Measurements from ENCODE around the gene PRCD. TPM values are rescaled to one million over a fixed set of nuclear protein-coding genes. Genes with fewer than 3 reads are reported as not detected.
"Not testable (repeated sequence)": the region's sequence is repeated elsewhere in the genome, so short reads cannot be mapped to it uniquely, and the experiment has no call there.

The PRCD gene
- total and polyA plus RNA-seq, 4 experiments from 2014 or later = not detected

DNA sequence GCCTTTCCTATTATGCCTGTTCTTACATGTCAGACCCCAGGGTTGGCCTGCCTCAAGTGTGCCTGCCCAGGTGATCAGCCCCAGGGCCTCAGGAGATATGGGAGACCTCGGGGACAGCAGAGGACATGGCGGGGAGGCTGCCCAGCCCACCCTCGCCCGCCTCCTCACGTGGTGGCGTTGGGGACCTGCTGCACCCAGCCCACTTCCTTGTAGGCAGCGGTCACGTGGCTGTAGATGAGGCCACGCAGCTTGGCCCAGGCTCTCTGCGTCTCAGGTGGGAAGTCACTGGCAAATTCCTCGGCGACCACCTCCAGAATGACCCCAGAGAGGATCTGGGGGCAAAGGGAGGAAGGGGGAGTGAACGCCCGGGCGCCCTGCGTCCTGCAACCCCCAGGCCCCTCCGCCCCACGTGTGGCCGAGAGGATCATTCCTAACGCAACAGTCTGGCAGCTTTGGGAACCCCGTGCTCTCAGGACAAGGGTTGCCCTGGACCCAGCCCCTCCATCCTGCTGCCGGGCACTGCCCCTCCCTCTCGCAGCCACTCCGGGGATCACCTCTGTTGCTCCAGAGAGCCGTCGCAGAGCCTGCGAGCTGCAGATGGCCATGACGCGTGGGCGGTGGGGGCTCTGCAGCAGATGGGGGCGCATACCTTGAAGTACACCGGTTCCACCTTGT lies 8.9 kb upstream of the PRCD start:
- Histone ChIP-seq H3K27me3 (ENCODE audit: insufficient read depth, low read length) (no peaks in the 10 kb centered on the region), H3K27ac (ENCODE audit: low read depth, low read length) (no peak overlapping the region), H3K9me3 (ENCODE audit: control insufficient read depth in 1 of 2, low read length in 2 of 2) (no peaks in the 10 kb centered on the region), H3K4me1 (ENCODE audit: insufficient read depth, low read length) (peaks cover 25% of the 10 kb centered on the region), H3K36me3 (ENCODE audit: insufficient read depth, low read length) (no peaks in the 10 kb centered on the region), H3K4me3 (ENCODE audit: low read length in 2 of 2) (no peak overlapping the region)
- intact Hi-C loops (cut with micrococcal nuclease) = no loop called here
- Mint-ChIP-seq H3K4me1 (peaks cover 10 to 22% (median 18%) of the 10 kb centered on the region in 4 donors), H3K4me3 (no peak overlapping the region), H3K36me3 (no peaks in the 10 kb centered on the region), H3K9me3 (no peaks in the 10 kb centered on the region), H3K27me3 (peaks cover 4 to 5% of the 10 kb centered on the region in 2 donors), H3K27ac (no peak overlapping the region)
- ChIA-PET POLR2A (ENCODE audit: partially characterized antibody) (interaction anchor here (0.8 kb wide), 1 partner anchor 27 kb away, joined by 3 read pairs; no protein-coding TSS in a partner anchor), CTCF (ENCODE audit: partially characterized antibody) (interaction anchor here (1.0 kb wide), 1 partner anchor 26 kb away, joined by 3 read pairs; no protein-coding TSS in a partner anchor)
- peak in 1 of 5 donors; percentile 22 for DNase-seq

- Histone ChIP-seq H3K36me3 (ENCODE audit: insufficient read depth, low read length) (no peaks in the 10 kb centered on the region), H3K4me3 (ENCODE audit: low read length in 2 of 2) (no peak overlapping the region), H3K27me3 (ENCODE audit: insufficient read depth, low read length) (no peaks in the 10 kb centered on the region), H3K4me1 (ENCODE audit: insufficient read depth, low read length) (peaks cover 25% of the 10 kb centered on the region), H3K9me3 (ENCODE audit: control insufficient read depth in 1 of 2, low read length in 2 of 2) (no peaks in the 10 kb centered on the region), H3K27ac (ENCODE audit: low read depth, low read length) (no peak overlapping the region)
- peaks cover 10 to 22% (median 18%) of the 10 kb centered on the region in 4 donors for H3K4me1 Mint-ChIP-seq
- no peaks in the 10 kb centered on the region for H3K9me3 Mint-ChIP-seq
- peaks cover 5 to 10% of the 10 kb centered on the region in 2 donors for H3K27me3 Mint-ChIP-seq
- DNase-seq = peak in 1 of 5 donors; percentile 3
- ChIA-PET POLR2A (ENCODE audit: partially characterized antibody) (no interaction called here), CTCF (ENCODE audit: partially characterized antibody) (no interaction called here)
- peak overlapping the region in 3 of 7 donors; percentile 38 to 77 (median 72) for H3K27ac Mint-ChIP-seq
- H3K4me3 Mint-ChIP-seq = peak overlapping the region in 1 of 8 donors; percentile 50
- no peaks in the 10 kb centered on the region for H3K36me3 Mint-ChIP-seq
- intact Hi-C loops (cut with micrococcal nuclease) = no loop called here
Measured at GRCh38 chr17:76531486-76532038, 8.3 kb upstream of the PRCD start.

GRCh38 chr17:76532072-76532651 lies 7.7 kb upstream of the PRCD start:
- Mint-ChIP-seq H3K9me3 (no peaks in the 10 kb centered on the region), H3K27me3 (peaks cover 7 to 12% of the 10 kb centered on the region in 2 donors), H3K4me3 (peak overlapping the region in 1 of 8 donors; percentile 50), H3K4me1 (peaks cover 10 to 21% (median 17%) of the 10 kb centered on the region in 4 donors), H3K27ac (peak overlapping the region in 3 of 7 donors; percentile 38 to 77 (median 72)), H3K36me3 (no peaks in the 10 kb centered on the region)
- H3K27me3 ChIP-seq (ENCODE audit: insufficient read depth, low read length) = peaks cover 3% of the 10 kb centered on the region
- H3K36me3 ChIP-seq (ENCODE audit: insufficient read depth, low read length) = no peaks in the 10 kb centered on the region
- peaks cover 25% of the 10 kb centered on the region for H3K4me1 ChIP-seq (ENCODE audit: insufficient read depth, low read length)
- POLR2A ChIA-PET (ENCODE audit: partially characterized antibody) = no interaction called here
- intact Hi-C loops (cut with micrococcal nuclease) = no loop called here
- H3K9me3 ChIP-seq (ENCODE audit: control insufficient read depth in 1 of 2, low read length in 2 of 2) = no peaks in the 10 kb centered on the region
- peak in 1 of 5 donors; percentile 7 for DNase-seq
- CTCF ChIA-PET (ENCODE audit: partially characterized antibody) = interaction anchor here (1.2 to 1.4 kb wide), 2 partner anchors 9 to 150 kb away, joined by 4 to 5 read pairs; no protein-coding TSS in a partner anchor
- no peak overlapping the region for H3K27ac ChIP-seq (ENCODE audit: low read depth, low read length)
- H3K4me3 ChIP-seq (ENCODE audit: low read length in 2 of 2) = no peak overlapping the region

- H3K4me1 ChIP-seq (ENCODE audit: insufficient read depth, low read length); H3K9me3 ChIP-seq (ENCODE audit: control insufficient read depth in 1 of 2, low read length in 2 of 2); H3K27me3 ChIP-seq (ENCODE audit: insufficient read depth, low read length); H3K36me3 ChIP-seq (ENCODE audit: insufficient read depth, low read length); H3K27ac Mint-ChIP-seq; POLR2A ChIA-PET (ENCODE audit: partially characterized antibody); H3K4me3 ChIP-seq (ENCODE audit: low read length in 2 of 2); H3K27ac ChIP-seq (ENCODE audit: low read depth, low read length); DNase-seq; H3K36me3 Mint-ChIP-seq; H3K9me3 Mint-ChIP-seq; H3K4me1 Mint-ChIP-seq; intact Hi-C loops (cut with micrococcal nuclease); H3K4me3 Mint-ChIP-seq: not testable (repeated sequence)
- CTCF ChIA-PET (ENCODE audit: partially characterized antibody) = interaction anchor here (0.7 to 1.4 kb wide), 4 partner anchors 10 to 1605 kb away, joined by 3 to 5 read pairs (median 4); no protein-coding TSS in a partner anchor
- H3K27me3 Mint-ChIP-seq = peaks cover 8 to 14% of the 10 kb centered on the region in 2 donors
Measured at GRCh38 chr17:76533640-76534359, 6.0 kb upstream of the PRCD start.

GRCh38 chr17:76534831-76535732 lies 4.8 kb upstream of the PRCD start:
- CTCF ChIA-PET (ENCODE audit: partially characterized antibody) = interaction anchor here (1.1 kb wide), 1 partner anchor 146 kb away, joined by 3 read pairs; no protein-coding TSS in a partner anchor
- H3K27ac Mint-ChIP-seq = peak overlapping the region in 1 of 7 donors; percentile 36
- H3K27me3 Mint-ChIP-seq = peaks cover 16 to 22% of the 10 kb centered on the region in 2 donors
- H3K4me1 ChIP-seq (ENCODE audit: insufficient read depth, low read length) = no peaks in the 10 kb centered on the region
- H3K36me3 ChIP-seq (ENCODE audit: insufficient read depth, low read length) = no peaks in the 10 kb centered on the region
- POLR2A ChIA-PET (ENCODE audit: partially characterized antibody) = no interaction called here
- H3K4me3 ChIP-seq (ENCODE audit: low read length in 2 of 2) = no peak overlapping the region
- no peak overlapping the region for H3K27ac ChIP-seq (ENCODE audit: low read depth, low read length)
- peak in 1 of 5 donors; percentile 21 for DNase-seq
- H3K4me3 Mint-ChIP-seq = peak overlapping the region in 1 of 8 donors; percentile 40
- peaks cover 2 to 9% (median 6%) of the 10 kb centered on the region in 4 donors for H3K4me1 Mint-ChIP-seq
- H3K9me3 Mint-ChIP-seq = no peaks in the 10 kb centered on the region
- intact Hi-C loops (cut with micrococcal nuclease) = no loop called here
- H3K9me3 ChIP-seq (ENCODE audit: control insufficient read depth in 1 of 2, low read length in 2 of 2) = no peaks in the 10 kb centered on the region
- H3K27me3 ChIP-seq (ENCODE audit: insufficient read depth, low read length) = peaks cover 9% of the 10 kb centered on the region
- no peaks in the 10 kb centered on the region for H3K36me3 Mint-ChIP-seq

DNA sequence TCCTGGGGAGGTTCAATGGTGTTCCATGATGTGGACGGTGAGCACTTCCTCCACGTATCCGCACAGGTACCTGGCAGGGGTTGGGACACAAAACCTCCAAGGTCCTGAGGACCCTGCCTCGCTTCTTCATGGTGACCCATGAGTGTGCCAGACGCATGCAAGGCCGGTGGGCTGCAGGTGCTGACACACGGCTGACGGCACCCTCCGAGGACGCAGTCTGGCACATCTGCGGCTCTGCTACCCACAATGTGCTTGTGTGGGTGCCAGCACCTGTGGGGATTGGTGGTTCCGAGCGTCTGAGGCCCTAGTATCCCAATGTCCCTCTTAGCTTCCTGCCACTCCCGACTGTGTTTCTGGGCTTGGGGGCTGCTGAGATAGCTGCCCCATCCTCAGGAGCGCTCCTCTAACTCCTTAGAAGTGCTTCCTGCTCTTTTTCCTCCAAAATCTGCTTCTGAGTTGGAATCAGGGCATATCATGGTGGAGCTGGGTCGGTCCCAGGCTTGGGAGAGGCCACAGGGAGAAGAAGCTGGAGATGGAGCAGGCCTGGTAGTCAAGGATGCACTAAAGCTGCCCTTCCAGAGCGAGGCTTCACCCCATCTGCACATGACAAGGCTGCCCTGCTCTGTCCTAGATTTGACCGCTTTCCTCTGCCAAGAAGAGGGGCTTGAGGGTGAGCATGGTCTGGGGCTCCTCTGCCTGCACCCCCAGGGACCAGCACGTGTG lies 3.9 kb upstream of the PRCD start:
- Mint-ChIP-seq H3K36me3 (no peaks in the 10 kb centered on the region), H3K27me3 (peaks cover 19 to 24% of the 10 kb centered on the region in 2 donors), H3K9me3 (no peaks in the 10 kb centered on the region), H3K4me3 (peak overlapping the region in 1 of 8 donors; percentile 39), H3K27ac (peak overlapping the region in 1 of 7 donors; percentile 7), H3K4me1 (peaks cover 3 to 9% (median 4%) of the 10 kb centered on the region in 4 donors)
- no peak overlapping the region for H3K4me3 ChIP-seq (ENCODE audit: low read length in 2 of 2)
- H3K27ac ChIP-seq (ENCODE audit: low read depth, low read length) = no peak overlapping the region
- no peaks in the 10 kb centered on the region for H3K4me1 ChIP-seq (ENCODE audit: insufficient read depth, low read length)
- H3K9me3 ChIP-seq (ENCODE audit: control insufficient read depth in 1 of 2, low read length in 2 of 2) = no peaks in the 10 kb centered on the region
- ChIA-PET POLR2A (ENCODE audit: partially characterized antibody) (interaction anchor here (0.5 to 1.3 kb wide), 4 partner anchors 8 to 135 kb away, joined by 3 to 5 read pairs (median 4); no protein-coding TSS in a partner anchor), CTCF (ENCODE audit: partially characterized antibody) (interaction anchor here (1.1 to 1.6 kb wide), 3 partner anchors 11 to 145 kb away, joined by 3 to 4 read pairs (median 3); no protein-coding TSS in a partner anchor)
- peaks cover 9% of the 10 kb centered on the region for H3K27me3 ChIP-seq (ENCODE audit: insufficient read depth, low read length)
- intact Hi-C loops (cut with micrococcal nuclease) = no loop called here
- DNase-seq = peak in 1 of 5 donors; percentile 33
- no peaks in the 10 kb centered on the region for H3K36me3 ChIP-seq (ENCODE audit: insufficient read depth, low read length)
